Measurements from ENCODE around the gene CD80. TPM values are rescaled to one million over a fixed set of nuclear protein-coding genes. Genes with fewer than 3 reads are reported as not detected.
A peak's percentile ranks its signal among the peaks of the same experiment; 100 is the strongest.

CD80 gene, protein sequence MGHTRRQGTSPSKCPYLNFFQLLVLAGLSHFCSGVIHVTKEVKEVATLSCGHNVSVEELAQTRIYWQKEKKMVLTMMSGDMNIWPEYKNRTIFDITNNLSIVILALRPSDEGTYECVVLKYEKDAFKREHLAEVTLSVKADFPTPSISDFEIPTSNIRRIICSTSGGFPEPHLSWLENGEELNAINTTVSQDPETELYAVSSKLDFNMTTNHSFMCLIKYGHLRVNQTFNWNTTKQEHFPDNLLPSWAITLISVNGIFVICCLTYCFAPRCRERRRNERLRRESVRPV
- 0.07 TPM for polyA plus RNA-seq (2013, experiment 1 of 2)
- not detected for polyA plus RNA-seq (2013, experiment 2 of 2)

DNA sequence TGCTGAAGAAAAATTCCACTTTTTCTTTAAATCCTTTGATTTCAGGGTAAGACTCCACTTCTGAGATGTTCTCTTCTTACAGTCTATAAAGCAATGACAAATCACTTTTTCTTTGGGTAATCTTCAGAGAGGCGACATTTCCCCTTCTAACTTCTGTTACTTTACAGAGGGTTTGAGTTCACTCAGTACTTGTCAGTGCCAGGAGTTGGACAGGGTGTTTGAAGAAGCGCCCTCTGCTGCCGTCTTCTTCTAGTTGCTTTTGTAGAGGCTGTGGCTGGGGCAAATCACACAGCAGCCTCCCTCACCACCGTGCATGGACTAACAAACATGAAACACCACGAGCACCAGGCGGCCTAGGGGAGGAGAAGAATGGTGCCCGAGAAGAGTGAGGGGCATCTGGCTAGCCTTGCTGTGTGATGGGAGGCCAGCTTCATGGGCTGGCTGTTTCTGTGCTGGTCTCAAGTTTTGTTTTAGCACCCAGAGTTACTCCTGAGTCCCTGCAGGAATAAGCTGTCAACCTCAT is at the start of gene CD80:
TSS of gene CD80 (minus strand) at position 174 of the 523 bp plus-strand sequence. CDS start 1,886 bp downstream, outside the sequence.
- no peak within 1 kb of the TSS for H3K18ac ChIP-seq (ENCODE audit: low read length)
- H3K27ac ChIP-seq (ENCODE audit: low read depth, low read length) = no peak within 1 kb of the TSS
- H4K8ac ChIP-seq (ENCODE audit: low read depth, low read length) = no peak within 1 kb of the TSS
- peak; percentile 76 for DNase-seq
- H2BK15ac ChIP-seq (replicated peaks; ENCODE audit: low read depth) = no peak within 1 kb of the TSS
- peak within 1 kb of the TSS; percentile 52 for H3K56ac ChIP-seq (ENCODE audit: low read length)
- no CpG with 5 or more reads among the region's 7 CpGs for WGBS (ENCODE audit: extremely low coverage, insufficient coverage, low lambda C conversion rate)
- no peak within 1 kb of the TSS for H2BK5ac ChIP-seq (ENCODE audit: low read length)
- H3K79me1 ChIP-seq (ENCODE audit: low read length) = no peaks in the 10 kb centered on the region
- H2AK5ac ChIP-seq (ENCODE audit: low read length) = no peak within 1 kb of the TSS
- no peak within 1 kb of the TSS for H3K4ac ChIP-seq (ENCODE audit: low read depth, low read length)
- H4K5ac ChIP-seq (ENCODE audit: low read length) = no peak within 1 kb of the TSS
- H3K4me2 ChIP-seq (ENCODE audit: low read length) = no peak within 1 kb of the TSS
- H3K9ac ChIP-seq (ENCODE audit: low read length) = no peak within 1 kb of the TSS
- no peak within 1 kb of the TSS for H3K23ac ChIP-seq (ENCODE audit: low read length)
- no peaks in the 10 kb centered on the region for H3K27me3 ChIP-seq (ENCODE audit: insufficient read depth, low read length, poor library complexity)
- no peaks in the 10 kb centered on the region for H3K4me1 ChIP-seq (ENCODE audit: control insufficient read depth, low read depth, low read length)
- no peak within 1 kb of the TSS for H3K4me3 ChIP-seq (ENCODE audit: low read length)
- H3K36me3 ChIP-seq (ENCODE audit: control insufficient read depth, insufficient read depth, low read length) = no peaks in the 10 kb centered on the region
- H2BK120ac ChIP-seq (ENCODE audit: low read depth, low read length) = no peak within 1 kb of the TSS
- no peaks in the 10 kb centered on the region for H3K79me2 ChIP-seq (ENCODE audit: control insufficient read depth, insufficient read depth, low read length)

DNA sequence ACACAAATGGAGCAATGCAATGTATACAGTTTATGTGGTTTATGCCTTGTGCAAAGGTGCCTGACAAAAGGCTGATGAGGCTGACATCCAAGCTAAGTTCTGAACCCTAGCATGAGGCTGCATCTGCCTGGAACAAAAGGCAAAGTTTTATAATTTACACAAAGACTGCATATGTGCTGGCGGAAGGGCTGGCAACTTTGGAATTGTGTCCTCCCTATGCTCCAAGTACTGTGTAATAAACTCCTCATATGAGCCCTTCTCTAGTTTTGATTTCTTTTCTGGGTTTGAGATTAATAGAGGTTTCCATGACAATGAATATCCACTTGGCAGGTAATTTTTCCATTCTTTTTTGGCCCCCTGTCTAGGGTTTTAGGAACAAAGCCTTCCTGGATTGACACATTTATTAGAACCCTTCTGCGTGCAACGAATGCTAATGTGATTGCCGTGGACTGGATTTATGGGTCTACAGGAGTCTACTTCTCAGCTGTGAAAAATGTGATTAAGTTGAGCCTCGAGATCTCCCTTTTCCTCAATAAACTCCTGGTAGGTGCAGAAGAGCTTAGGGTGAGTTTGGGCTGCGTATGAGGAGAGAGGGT is 49.1 kb upstream of the CD80 start:
- no peak overlapping the region for H4K5ac ChIP-seq (ENCODE audit: low read length)
- no peaks in the 10 kb centered on the region for H3K36me3 ChIP-seq (ENCODE audit: control insufficient read depth, insufficient read depth, low read length)
- no peak for DNase-seq
- no peak overlapping the region for H2BK5ac ChIP-seq (ENCODE audit: low read length)
- no peaks in the 10 kb centered on the region for H3K4me1 ChIP-seq (ENCODE audit: control insufficient read depth, low read depth, low read length)
- no peak overlapping the region for H3K18ac ChIP-seq (ENCODE audit: low read length)
- H2BK15ac ChIP-seq (replicated peaks; ENCODE audit: low read depth) = no peak overlapping the region
- no peak overlapping the region for H3K23ac ChIP-seq (ENCODE audit: low read length)
- H3K4me2 ChIP-seq (ENCODE audit: low read length) = no peak overlapping the region
- H3K27me3 ChIP-seq (ENCODE audit: insufficient read depth, low read length, poor library complexity) = no peaks in the 10 kb centered on the region
- H3K56ac ChIP-seq (ENCODE audit: low read length) = no peak overlapping the region
- no peak overlapping the region for H3K27ac ChIP-seq (ENCODE audit: low read depth, low read length)
- H2AK5ac ChIP-seq (ENCODE audit: low read length) = no peak overlapping the region
- no peak overlapping the region for H3K4me3 ChIP-seq (ENCODE audit: low read length)
- H3K79me2 ChIP-seq (ENCODE audit: control insufficient read depth, insufficient read depth, low read length) = no peaks in the 10 kb centered on the region
- H3K9ac ChIP-seq (ENCODE audit: low read length) = no peak overlapping the region
- no peaks in the 10 kb centered on the region for H3K79me1 ChIP-seq (ENCODE audit: low read length)
- H3K4ac ChIP-seq (ENCODE audit: low read depth, low read length) = no peak overlapping the region
- no peak overlapping the region for H2BK120ac ChIP-seq (ENCODE audit: low read depth, low read length)
- H4K8ac ChIP-seq (ENCODE audit: low read depth, low read length) = no peak overlapping the region
- no CpG with 5 or more reads among the region's 6 CpGs for WGBS (ENCODE audit: extremely low coverage, insufficient coverage, low lambda C conversion rate)

DNA sequence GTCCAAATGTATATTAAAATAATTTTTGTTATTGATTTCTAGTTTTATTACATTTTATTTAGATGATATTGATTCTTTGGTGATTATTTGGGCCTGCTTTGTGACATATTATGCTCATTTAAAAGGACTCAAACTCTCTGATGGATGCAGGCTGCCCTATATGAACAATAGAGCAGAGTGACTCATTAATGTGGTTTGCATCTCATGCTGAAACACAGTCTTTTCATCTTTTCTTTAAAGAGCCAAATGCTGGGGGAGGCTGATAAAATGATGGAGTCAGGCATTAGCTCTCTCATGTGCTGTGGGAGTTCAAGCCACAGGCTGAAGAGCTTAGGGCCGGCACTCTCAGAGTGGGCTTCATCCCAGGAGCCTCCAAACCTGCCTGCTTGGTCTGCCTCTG is 45.5 kb upstream of the CD80 start:
- no peak overlapping the region for H3K23ac ChIP-seq (ENCODE audit: low read length)
- no CpG with 5 or more reads among the region's 1 CpG for WGBS (ENCODE audit: extremely low coverage, insufficient coverage, low lambda C conversion rate)
- H3K27ac ChIP-seq (ENCODE audit: low read depth, low read length) = no peak overlapping the region
- no peaks in the 10 kb centered on the region for H3K79me2 ChIP-seq (ENCODE audit: control insufficient read depth, insufficient read depth, low read length)
- no peak overlapping the region for H2BK15ac ChIP-seq (replicated peaks; ENCODE audit: low read depth)
- no peak overlapping the region for H3K18ac ChIP-seq (ENCODE audit: low read length)
- DNase-seq = no peak
- H3K9ac ChIP-seq (ENCODE audit: low read length) = no peak overlapping the region
- H3K27me3 ChIP-seq (ENCODE audit: insufficient read depth, low read length, poor library complexity) = no peaks in the 10 kb centered on the region
- no peak overlapping the region for H2BK5ac ChIP-seq (ENCODE audit: low read length)
- no peak overlapping the region for H4K8ac ChIP-seq (ENCODE audit: low read depth, low read length)
- H3K4ac ChIP-seq (ENCODE audit: low read depth, low read length) = no peak overlapping the region
- H2BK120ac ChIP-seq (ENCODE audit: low read depth, low read length) = no peak overlapping the region
- no peaks in the 10 kb centered on the region for H3K79me1 ChIP-seq (ENCODE audit: low read length)
- no peak overlapping the region for H3K4me3 ChIP-seq (ENCODE audit: low read length)
- H3K36me3 ChIP-seq (ENCODE audit: control insufficient read depth, insufficient read depth, low read length) = no peaks in the 10 kb centered on the region
- H2AK5ac ChIP-seq (ENCODE audit: low read length) = no peak overlapping the region
- H4K5ac ChIP-seq (ENCODE audit: low read length) = no peak overlapping the region
- peaks cover 3% of the 10 kb centered on the region for H3K4me1 ChIP-seq (ENCODE audit: control insufficient read depth, low read depth, low read length)
- H3K4me2 ChIP-seq (ENCODE audit: low read length) = no peak overlapping the region
- no peak overlapping the region for H3K56ac ChIP-seq (ENCODE audit: low read length)

- H3K4me1 ChIP-seq (ENCODE audit: control insufficient read depth, low read depth, low read length) = peaks cover 3% of the 10 kb centered on the region
- H3K36me3 ChIP-seq (ENCODE audit: control insufficient read depth, insufficient read depth, low read length) = no peaks in the 10 kb centered on the region
- H3K23ac ChIP-seq (ENCODE audit: low read length) = no peak overlapping the region
- no peak overlapping the region for H3K56ac ChIP-seq (ENCODE audit: low read length)
- H2BK5ac ChIP-seq (ENCODE audit: low read length) = no peak overlapping the region
- H2BK15ac ChIP-seq (replicated peaks; ENCODE audit: low read depth) = no peak overlapping the region
- no peak overlapping the region for H2AK5ac ChIP-seq (ENCODE audit: low read length)
- no peaks in the 10 kb centered on the region for H3K79me2 ChIP-seq (ENCODE audit: control insufficient read depth, insufficient read depth, low read length)
- DNase-seq = no peak
- no peaks in the 10 kb centered on the region for H3K27me3 ChIP-seq (ENCODE audit: insufficient read depth, low read length, poor library complexity)
- no peak overlapping the region for H3K27ac ChIP-seq (ENCODE audit: low read depth, low read length)
- H3K4me2 ChIP-seq (ENCODE audit: low read length) = no peak overlapping the region
- no peak overlapping the region for H3K9ac ChIP-seq (ENCODE audit: low read length)
- H3K79me1 ChIP-seq (ENCODE audit: low read length) = no peaks in the 10 kb centered on the region
- no peak overlapping the region for H3K4me3 ChIP-seq (ENCODE audit: low read length)
- no peak overlapping the region for H4K8ac ChIP-seq (ENCODE audit: low read depth, low read length)
- WGBS (ENCODE audit: extremely low coverage, insufficient coverage, low lambda C conversion rate) = no CpG with 5 or more reads among the region's 1 CpG
- H3K4ac ChIP-seq (ENCODE audit: low read depth, low read length) = no peak overlapping the region
- no peak overlapping the region for H3K18ac ChIP-seq (ENCODE audit: low read length)
- H4K5ac ChIP-seq (ENCODE audit: low read length) = no peak overlapping the region
- H2BK120ac ChIP-seq (ENCODE audit: low read depth, low read length) = no peak overlapping the region
Measured at GRCh38 chr3:119602676-119603075, 43.3 kb upstream of the CD80 start.

DNA sequence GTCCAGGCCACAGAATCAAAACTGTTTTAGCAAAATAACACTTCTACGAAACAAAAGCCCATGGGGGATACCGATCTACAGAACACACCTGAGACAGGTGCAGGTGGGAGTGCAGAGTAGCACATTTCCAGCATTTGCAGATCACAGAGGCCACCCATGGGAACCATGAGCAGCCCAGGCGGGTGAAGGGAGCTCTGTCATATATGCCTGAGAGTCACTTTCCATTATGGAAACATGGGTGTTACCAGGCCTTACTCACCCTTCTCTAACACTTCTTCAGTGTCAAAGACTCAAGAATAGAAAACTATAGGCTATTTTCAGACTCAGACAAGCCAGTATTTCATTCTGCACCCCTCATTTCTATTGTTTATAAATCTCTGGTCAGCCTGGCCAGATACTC is 41.7 kb upstream of the CD80 start:
- Histone ChIP-seq H3K79me1 (ENCODE audit: low read length) (no peaks in the 10 kb centered on the region), H3K9ac (ENCODE audit: low read length) (no peak overlapping the region), H3K56ac (ENCODE audit: low read length) (no peak overlapping the region), H2BK120ac (ENCODE audit: low read depth, low read length) (no peak overlapping the region), H2BK15ac (replicated peaks; ENCODE audit: low read depth) (no peak overlapping the region), H4K8ac (ENCODE audit: low read depth, low read length) (no peak overlapping the region), H3K23ac (ENCODE audit: low read length) (no peak overlapping the region), H3K36me3 (ENCODE audit: control insufficient read depth, insufficient read depth, low read length) (no peaks in the 10 kb centered on the region), H3K4me1 (ENCODE audit: control insufficient read depth, low read depth, low read length) (peaks cover 3% of the 10 kb centered on the region), H3K4me3 (ENCODE audit: low read length) (no peak overlapping the region), H3K79me2 (ENCODE audit: control insufficient read depth, insufficient read depth, low read length) (no peaks in the 10 kb centered on the region), H2AK5ac (ENCODE audit: low read length) (no peak overlapping the region), H3K4ac (ENCODE audit: low read depth, low read length) (no peak overlapping the region), H3K27me3 (ENCODE audit: insufficient read depth, low read length, poor library complexity) (no peaks in the 10 kb centered on the region), H3K18ac (ENCODE audit: low read length) (no peak overlapping the region), H4K5ac (ENCODE audit: low read length) (no peak overlapping the region), H2BK5ac (ENCODE audit: low read length) (no peak overlapping the region), H3K4me2 (ENCODE audit: low read length) (no peak overlapping the region), H3K27ac (ENCODE audit: low read depth, low read length) (no peak overlapping the region)
- DNase-seq = no peak
- WGBS (ENCODE audit: extremely low coverage, insufficient coverage, low lambda C conversion rate) = no CpG with 5 or more reads among the region's 3 CpGs

Data from mesendoderm (in vitro differentiated cells).